ENCODE data around the gene HFM1.
"Not testable (repeated sequence)": the region's sequence is repeated elsewhere in the genome, so short reads cannot be mapped to it uniquely, and the experiment has no call there.

DNA sequence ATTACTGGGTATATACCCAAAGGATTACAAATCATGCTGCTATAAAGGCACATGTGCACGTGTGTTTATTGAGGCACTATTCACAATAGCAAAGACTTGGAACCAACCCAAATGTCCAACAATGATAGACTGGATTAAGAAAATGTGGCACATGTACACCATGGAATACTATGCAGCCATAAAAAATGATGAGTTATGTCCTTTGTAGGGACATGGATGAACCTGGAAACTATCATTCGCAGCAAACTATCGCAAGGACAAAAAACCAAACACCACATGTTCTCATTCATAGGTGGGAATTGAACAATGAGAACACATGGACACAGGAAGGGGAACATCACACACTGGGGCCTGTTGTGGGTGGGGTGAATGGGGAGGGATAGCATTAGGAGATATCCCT, 32.4 kb downstream of the HFM1 start:
- TF ChIP-seq EZH2phosphoT487 (IDR thresholded peaks at IDR 0.05; ENCODE audit: low read depth, severe bottlenecking, unreplicated experiment); EZH2 (IDR thresholded peaks at IDR 0.05; ENCODE audit: borderline replicate concordance): not testable (repeated sequence)
- TF ChIP-seq, protein P1, sequence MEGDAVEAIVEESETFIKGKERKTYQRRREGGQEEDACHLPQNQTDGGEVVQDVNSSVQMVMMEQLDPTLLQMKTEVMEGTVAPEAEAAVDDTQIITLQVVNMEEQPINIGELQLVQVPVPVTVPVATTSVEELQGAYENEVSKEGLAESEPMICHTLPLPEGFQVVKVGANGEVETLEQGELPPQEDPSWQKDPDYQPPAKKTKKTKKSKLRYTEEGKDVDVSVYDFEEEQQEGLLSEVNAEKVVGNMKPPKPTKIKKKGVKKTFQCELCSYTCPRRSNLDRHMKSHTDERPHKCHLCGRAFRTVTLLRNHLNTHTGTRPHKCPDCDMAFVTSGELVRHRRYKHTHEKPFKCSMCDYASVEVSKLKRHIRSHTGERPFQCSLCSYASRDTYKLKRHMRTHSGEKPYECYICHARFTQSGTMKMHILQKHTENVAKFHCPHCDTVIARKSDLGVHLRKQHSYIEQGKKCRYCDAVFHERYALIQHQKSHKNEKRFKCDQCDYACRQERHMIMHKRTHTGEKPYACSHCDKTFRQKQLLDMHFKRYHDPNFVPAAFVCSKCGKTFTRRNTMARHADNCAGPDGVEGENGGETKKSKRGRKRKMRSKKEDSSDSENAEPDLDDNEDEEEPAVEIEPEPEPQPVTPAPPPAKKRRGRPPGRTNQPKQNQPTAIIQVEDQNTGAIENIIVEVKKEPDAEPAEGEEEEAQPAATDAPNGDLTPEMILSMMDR (IDR thresholded peaks at IDR 0.05; ENCODE audit: poor library complexity) = not testable (repeated sequence)

Data from hepatocyte (in vitro differentiated cells).